RPMI8226 (cell line): ENCODE data around the gene RPL35.
"Not testable (repeated sequence)": the region's sequence is repeated elsewhere in the genome, so short reads cannot be mapped to it uniquely, and the experiment has no call there.

Experiments
- DNase-seq: peaks from one replicate; pipeline ENCODE4 v3.0.0-alpha.2; 2015

The RPL35 gene

DNA sequence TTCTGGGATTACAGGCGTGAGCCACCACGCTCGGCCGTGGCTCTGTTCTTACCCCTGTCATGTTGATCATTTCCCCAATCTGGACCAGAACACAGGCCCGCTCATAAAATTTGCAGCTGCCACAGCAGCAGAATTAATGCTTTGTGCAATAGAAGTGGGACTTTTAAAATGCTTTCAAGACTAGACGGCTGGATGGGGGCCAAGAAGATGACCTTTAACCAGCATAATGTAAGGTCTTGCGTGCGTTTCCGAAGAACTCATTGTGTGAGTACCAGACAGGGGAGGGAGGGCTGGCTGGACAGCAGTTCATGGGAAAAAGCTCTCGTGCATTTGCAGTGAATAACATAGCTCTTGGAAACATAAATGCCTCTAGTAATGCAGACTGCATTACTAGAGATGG is 12.0 kb downstream of the RPL35 start:
- DNase-seq = peak; percentile 77

- DNase-seq = no peak
These were observed 14.8 kb downstream of the RPL35 start for GRCh38 chr9:124846969-124847368.

DNA sequence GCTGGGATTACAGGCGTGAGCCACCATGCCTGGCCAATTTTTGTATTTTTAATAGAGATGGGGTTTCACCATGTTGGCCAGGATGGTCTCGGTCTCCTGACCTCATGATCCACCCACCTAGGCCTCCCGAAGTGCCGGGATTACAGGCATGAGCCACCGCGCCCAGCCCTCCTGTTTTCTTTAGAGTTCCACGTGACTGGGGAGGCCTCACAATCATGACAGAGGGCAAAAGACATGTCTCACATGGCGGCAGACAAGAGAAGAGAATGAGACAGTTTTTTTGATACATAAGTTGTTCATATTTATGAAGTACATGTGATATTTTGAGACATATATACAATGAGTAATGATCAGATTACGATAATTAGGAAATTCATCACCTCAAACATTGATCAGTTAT is 15.3 kb downstream of the RPL35 start:
- DNase-seq = not testable (repeated sequence)

- DNase-seq = no peak
These were observed 17.5 kb downstream of the RPL35 start for GRCh38 chr9:124844291-124844690.

DNA sequence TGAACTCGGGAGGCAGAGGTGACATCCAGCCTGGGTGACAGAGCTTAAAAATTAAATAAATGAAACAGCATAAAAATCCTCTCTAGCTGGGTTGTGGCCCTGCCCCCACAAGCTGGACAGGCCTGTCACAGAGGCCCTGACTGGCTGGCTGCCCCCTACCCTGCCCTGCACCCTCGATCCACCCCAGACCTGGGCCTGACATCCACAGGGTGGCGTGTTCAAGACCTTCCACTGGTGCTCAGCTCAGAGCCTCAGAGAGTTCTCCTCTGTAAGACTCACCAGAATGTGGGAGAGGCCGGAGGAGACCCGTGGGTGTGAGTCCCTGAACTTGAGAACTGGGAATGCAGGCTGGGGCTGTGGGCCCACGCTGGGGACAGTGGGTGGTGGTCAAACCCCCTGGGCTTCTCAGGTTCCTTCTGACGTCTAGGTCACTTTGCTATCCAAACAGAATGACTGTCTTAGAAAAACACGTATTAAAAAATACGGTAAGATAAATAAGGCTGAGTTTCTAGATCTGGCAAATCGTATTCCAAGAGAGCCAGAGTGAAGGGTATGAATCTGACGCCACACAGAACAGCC is 18.2 kb downstream of the RPL35 start:
- DNase-seq = no peak

DNA sequence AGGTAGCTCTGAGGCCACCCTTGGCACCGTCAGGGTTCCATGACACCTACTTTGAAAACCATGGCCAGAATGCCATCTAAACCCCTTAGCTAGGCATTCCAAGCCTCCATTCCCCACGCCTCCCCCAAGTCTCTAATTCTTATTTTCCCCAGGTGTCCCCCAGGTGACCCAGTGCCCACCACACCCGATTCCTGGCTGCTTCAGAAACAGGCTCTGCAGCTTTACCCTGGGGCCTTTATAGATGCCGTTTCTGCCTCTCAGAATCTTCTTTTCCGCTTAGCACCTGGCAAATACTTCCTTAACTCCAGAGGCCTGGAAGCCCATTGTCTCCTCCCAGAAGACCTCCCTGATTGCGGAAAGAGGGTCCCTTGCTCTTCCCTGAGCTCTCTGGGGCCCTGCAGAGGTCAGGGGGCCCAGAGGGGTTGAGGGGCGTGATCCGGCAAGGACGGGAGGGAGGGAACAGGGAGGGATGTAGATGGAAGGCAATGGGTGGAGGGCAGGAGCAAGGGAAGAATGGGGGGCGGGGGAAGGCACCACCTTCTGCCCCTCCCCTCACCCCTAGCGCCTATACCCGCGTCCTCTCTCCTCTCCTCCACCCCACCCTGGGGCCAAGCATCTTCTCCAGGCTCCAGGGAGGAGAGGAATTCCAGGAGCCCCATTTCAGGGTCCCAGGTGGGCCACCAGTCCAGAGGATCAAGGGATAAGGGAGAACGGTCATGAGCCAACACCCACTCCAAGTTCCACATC is 20.5 kb downstream of the RPL35 start:
- no peak for DNase-seq

DNA sequence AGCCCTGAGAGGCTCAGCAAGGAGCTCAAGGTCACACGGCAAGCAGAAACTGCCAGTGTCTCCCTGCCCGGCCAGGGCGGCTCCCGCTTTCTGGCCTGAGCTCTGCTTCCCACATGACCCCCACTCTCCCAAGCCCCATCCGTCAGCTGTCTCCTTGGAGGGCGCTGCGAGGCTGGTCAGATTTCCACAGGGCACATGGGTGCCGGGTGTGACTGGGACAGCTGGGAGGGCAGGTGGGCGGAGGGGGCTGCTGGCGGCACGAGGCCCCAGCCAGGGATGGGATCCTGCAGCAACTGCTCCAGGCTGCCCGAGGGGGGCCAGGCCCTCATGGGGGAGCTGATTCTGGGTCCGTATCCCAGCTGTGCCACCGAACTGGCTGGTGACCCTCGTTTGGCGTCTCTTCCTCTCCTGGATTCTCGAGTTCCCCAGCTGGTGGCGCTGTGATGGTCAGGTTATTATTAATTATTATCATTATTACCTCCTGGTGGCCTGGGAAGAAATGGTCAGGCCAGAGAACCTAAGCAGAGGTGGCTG is 21.4 kb downstream of the RPL35 start:
- no peak for DNase-seq

DNA sequence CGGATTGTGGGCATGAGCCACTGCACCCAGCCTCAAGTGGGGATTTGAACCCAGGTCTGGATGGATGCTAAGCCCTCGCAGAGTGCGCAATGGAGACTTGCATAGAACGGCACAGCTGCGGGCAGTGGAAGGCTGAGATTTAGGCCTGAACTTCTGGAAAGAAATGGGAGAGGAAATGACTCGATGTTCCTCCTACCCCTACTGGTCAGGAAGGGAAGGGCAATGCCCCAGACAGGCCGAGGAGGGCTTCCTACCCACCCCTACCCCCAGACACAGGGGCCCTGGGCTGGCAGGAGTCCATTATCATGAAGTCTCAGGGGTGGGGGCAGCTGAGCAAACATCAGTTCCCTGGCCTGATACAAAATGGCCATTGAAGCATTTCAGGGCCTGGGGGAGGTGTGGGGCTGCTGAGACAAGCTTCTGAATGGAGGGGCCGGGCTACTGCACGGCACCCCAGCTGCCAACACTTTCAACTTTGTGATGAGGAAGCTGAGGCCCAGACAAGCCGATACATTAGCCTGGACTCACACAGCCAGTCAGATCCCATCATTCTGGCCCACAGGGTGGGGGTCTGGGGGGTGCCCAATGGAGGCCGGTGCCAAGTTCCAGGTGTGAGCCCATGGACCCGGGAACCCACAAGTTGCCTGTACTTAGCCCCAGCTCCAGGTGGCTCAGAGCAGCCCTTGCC is 22.0 kb downstream of the RPL35 start:
- DNase-seq = no peak

GRCh38 chr9:124838567-124839275 is 23.0 kb downstream of the RPL35 start:
- DNase-seq = not testable (repeated sequence)

DNA sequence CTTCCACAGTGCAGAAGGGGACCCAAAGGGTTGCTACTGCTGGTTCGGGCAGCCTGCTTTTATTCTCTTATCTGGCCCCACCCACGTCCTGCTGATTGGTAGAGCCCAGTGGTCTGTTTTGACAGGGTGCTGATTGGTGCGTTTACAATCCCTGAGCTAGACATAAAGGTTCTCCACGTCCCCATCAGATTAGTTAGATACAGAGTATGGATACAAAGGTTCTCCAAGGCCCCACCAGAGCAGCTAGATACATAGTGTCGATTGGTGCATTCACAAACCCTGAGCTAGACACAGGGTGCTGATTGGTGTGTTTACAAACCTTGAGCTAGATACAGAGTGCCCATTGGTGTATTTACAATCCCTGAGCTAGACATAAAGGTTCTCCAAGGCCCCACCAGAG is 23.6 kb downstream of the RPL35 start:
- not testable (repeated sequence) for DNase-seq

DNA sequence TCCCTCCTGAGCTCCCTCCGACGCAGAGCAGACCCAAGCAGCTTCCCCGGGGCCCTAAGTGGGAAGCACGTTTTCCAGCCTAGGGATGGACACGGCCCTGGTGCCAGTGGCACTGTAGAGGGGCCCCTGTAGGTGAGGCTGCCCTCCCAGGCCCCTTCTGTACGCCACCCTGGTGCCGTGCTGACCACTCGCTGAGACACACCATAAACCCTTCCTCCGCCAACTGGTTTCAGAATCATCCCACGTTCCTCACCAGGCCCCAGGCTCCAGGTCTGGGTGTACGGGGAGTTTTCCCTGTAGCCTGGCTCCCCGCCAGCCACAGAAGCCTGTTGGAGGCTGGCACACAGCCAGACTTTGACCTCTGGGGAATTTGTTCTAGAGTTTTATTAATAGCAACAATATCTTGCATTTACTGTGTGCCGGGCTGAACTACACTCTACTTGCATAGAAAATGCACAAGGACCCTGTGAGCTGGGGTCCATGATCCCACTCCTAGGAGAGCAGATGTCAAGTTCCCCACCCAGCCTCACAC is 26.7 kb downstream of the RPL35 start:
- peak; percentile 79 for DNase-seq

DNA sequence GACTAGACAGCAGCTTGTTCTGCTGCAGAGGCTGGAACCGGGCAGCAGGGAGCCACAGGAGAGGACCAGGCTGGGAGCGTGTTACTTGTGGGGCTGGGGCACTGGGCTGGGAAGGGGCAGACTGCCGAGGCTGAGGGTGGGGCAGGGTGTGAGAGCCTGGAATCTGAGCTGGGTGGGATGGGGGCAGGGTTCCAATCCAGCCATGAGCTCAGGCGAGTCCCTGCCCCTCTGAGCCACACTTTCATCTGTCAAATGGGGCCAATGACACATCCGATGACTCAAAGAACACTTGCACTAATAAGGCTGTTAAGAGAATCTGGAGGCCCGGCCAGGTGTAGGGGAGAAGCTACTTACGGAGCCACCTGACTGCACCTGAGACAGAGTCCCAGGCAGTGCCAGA is 27.2 kb downstream of the RPL35 start:
- DNase-seq = peak; percentile 76

DNA sequence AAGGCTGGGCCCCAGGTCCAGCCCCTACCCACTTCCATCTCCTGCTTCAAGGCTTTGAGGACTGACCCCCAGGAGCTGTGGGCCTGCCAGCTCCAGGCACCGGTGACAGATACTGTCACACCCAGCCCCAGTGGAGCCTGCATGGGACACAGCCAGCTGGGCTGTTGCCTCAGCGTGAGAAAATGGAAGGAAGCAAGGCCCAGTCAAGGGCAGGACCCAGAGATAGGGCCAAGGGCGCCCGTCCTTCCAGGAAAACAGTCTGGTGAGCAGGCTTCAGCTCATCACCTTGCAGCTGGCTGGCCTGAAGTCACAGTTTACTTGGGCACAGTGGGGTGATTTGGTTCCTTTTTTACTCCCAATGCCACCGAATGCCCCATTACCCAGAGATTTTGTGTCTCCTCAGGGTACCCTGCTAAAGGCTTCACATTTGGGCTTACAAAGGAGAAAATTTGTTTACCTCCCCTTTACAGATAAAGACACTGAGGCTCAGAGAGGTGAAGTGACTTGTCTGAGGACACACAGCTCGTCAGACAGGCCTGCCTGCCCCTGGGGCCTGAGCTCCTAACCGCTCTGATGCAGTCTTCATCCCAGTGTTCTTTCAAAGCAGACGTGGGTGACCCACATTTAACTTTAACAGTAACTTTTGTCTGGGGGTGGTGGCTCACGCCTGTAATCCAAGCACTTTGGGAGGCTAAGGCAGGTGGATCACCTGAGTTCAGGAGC is 30.0 kb downstream of the RPL35 start:
- no peak for DNase-seq

DNA sequence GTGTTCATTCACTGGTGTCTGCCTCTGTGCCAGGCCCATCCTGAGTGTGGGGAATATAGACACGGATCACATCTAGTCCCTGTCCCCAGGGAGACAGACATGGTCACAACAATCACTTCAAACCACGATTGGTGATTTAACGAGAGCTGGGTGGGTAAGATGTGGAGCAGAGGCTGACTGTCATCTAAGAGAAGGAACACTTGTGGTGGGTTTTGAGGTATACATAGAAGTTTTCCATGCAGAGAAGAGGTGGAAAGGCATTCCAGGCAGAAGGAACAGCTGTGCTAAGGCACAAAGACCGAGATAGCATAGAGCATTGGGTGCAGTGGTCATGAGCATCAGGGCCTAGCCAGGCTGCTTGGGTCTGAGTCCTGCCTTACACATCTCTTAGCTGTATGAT is 31.2 kb downstream of the RPL35 start:
- DNase-seq = no peak

DNA sequence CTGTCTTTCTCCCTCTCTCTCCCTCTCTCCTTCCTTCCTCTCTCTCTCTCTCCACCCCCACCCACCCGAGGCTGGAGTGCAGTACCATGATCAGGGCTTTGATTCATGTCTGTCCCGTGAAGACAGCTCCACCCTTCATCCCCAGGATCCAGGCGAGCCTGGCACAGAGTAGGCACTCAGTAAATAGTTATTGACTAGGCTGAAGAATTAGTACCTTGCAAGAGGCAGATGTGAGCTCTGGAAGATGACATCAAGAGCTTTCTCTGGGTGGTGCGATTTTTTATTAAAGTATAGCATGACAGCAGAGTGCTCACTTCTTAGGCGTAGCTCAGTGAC is 32.5 kb downstream of the RPL35 start:
- DNase-seq = no peak

- no peak for DNase-seq
These were observed 33.0 kb downstream of the RPL35 start for GRCh38 chr9:124828489-124829333.

GRCh38 chr9:124820698-124821623 is 40.8 kb downstream of the RPL35 start:
- no peak for DNase-seq

DNA sequence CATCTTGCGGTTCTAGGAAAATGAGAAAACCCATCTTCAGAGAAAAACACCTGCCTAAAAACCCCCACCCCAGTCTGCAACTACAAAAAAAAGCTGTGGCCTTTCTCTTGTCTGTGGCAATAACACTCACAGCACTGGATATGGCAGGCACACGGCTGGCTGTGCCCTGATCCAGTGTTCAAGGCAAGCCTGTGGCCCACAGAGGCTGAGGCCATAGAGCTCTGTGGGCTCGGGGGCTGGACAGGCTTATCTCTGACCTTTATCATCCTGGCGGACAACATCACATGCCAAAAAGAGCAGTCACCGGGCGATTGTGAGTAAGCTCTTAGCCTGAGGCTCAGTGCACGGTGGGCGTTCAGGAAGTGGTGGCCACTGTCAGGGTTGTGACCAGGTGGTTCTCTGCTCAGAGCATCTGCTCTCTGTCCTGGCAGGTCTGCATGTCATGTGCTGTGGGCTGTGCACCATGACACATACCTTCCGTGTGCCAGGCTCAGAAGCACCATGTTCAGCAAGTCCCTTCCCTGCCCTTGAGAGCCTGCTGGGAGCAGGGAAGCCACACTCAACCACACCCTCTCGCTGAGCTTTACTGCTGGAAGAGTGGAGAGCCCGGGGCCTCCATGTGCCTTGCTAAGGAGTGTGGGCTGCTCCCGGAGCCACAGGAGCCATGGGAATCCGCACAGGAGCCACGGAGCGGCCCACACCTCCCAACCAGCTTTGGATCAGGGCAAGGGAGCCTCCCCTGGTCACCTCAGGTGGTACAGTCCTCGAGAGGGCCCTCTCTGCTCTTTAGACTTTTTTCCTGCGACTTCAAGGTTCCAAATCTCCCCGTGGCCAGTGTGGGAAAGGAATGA is 43.1 kb downstream of the RPL35 start:
- DNase-seq = peak; percentile 39

- no peak for DNase-seq
These were observed 46.2 kb downstream of the RPL35 start for GRCh38 chr9:124815601-124816000.
